Muscle of back (tissue), 11 donors: ENCODE measurements around the gene SCFD2. TPM values are rescaled to one million over a fixed set of nuclear protein-coding genes. Genes with fewer than 3 reads are reported as not detected.

Experiments used
- DNase-seq, 3 donors: peaks; one replicate each; pipeline versions ENCODE4 v3.0.0 to v3.0.0-alpha.2; 2013
- polyA plus RNA-seq, 10 donors: library from polyadenylated mRNA; unstranded; fragments of 120-200 nt; gene quantifications; one replicate each; pipeline ENCODE4 v1.2.1, GENCODE V29; 2013; ENCODE audit not compliant: insufficient read length in 10 of 10

The SCFD2 gene
- polyA plus RNA-seq, 10 donors: 9.9 to 13.4 (median 11.3) TPM

DNA sequence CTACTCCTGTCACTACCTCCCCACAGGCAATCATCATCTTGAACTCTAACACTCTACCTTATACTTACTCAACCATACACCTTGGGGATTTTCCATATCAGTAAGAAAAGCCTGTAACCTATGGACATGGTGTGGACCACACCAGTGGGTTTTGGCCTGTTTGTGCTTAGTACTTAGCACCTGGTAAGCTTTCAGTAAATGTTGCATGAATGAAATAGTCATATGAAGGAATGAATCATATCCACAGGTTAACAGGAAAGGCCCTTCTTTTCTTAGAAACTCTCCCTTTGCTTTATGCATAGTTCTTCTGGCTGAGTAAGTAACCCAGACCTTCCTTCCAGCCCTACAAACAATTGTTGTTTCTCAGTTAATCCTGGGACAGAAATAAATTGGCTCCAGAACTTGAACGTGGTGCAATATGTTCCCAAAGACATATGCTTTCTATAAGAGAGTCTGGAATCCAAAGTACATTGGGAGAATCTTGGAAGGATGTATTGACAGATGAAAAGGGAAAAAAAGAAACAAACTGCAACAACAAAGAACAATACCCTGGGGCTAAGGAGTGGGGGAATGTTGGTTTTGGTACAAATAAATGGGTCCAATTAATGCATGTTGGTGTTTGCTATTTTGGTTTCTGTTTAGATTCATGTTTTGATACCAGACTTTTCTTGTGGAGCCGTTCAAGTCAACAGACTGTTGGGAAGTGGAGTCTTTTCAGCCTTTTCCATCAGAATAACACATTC, 475.9 kb downstream of the SCFD2 start:
- DNase-seq: peak; percentile 58 to 90 (median 71)

DNA sequence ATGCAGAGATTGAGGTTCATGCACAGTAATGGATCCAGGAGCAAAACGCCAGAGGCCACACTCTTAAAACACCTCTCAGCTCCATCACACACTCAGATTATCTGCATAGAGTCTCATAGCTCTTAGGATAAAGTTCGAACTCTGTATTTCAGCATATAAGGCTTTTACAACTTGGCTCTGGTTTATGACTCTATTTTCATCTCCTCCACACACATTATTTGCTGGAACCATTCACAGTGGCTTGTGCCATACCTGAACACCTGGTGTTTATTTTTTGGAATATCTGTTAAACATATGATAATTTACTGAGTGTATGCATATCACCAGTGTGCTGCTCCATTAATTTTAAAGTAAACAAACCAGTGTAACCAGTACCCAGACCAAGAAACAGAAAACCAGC, 476.5 kb downstream of the SCFD2 start:
- DNase-seq: no peak

DNA sequence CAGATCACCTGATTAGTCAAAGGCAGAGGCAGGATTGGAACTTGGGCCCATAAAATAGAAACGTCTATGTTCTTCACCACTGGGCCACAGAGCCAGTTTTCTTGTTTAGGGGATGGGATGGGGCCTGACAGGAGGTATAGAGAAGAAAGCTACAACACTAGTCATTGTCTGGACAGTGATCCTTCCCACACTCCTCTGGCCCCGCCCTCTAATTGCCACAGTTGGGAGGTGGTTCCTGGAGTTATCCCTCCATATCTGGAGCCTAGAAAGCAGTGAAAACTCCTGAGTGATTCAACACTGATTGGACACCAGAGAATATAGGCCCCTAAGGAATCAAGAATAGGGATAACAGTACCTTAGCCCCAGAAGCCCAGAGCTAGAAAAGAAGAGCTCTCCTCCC, 480.9 kb downstream of the SCFD2 start:
- no peak for DNase-seq

GRCh38 chr4:52883707-52884669, 481.9 kb downstream of the SCFD2 start:
- no peak for DNase-seq

GRCh38 chr4:52883183-52883621, 482.7 kb downstream of the SCFD2 start:
- DNase-seq: no peak

DNA sequence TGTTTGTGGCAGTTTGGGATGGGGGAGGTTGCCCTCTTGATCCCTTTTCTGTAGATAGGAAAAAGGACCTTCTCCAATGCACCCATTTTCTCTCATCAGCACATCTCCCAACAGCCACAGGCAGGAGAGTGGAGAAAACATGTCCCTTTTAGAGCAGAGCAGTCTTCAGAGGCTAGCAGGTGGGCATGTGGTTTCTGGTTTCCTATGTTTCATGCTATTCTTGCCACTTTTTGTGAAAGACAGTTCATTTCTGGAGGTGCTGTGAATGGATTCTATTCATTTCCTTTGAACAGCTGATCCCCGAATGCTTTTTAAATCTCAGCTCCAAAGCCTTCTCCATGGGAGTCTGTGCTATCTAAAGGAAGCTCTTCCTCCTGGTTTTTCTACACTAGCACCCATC, 484.9 kb downstream of the SCFD2 start:
- DNase-seq: no peak

DNA sequence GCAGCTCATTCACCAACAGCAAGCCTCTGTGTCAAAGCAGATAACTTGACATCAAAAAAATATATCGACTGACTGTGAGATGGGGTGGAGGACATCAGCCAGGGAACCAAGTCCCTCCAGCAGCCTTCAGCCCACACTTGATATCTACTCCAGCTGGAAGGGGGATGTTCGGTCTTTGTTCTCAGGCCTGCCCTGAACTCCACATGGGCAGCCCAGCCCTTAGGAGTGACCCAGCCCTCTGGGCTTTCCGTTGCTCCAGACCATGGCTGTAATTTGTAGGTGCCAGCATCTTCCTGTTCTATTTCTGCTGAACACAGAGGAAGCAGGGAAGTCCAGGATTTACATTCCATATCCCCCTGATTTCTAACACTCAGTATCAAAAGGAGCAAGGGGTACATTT, 486.4 kb downstream of the SCFD2 start:
- no peak for DNase-seq

GRCh38 chr4:52877694-52878093, 488.2 kb downstream of the SCFD2 start:
- DNase-seq: no peak

- DNase-seq: peak in 1 of 3 donors; percentile 72
Observed at GRCh38 chr4:52877036-52877435, 488.8 kb downstream of the SCFD2 start.

- no peak for DNase-seq
Observed at GRCh38 chr4:52876069-52876468, 489.8 kb downstream of the SCFD2 start.

DNA sequence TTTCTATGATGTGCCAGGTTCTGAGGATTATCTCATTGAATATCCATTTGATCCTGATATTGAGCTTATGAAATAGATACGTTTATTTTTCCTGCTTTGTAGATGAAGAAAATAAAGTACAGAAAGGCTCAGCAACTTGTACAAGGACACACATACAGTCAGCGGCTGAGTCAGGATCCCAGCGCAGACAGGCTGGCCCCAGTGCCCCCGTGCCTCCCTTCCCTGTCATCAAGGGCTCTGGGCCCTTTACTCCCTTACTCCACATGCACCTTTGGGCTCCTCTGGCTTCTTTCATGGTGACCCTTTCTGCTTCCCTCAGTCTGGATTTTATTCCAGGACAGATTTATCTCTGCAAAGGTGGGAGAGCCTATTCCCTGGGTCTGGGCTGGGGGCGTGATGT, 490.9 kb downstream of the SCFD2 start:
- DNase-seq: no peak

GRCh38 chr4:52873861-52874343, 492.0 kb downstream of the SCFD2 start:
- peak in 1 of 3 donors; percentile 33 for DNase-seq

DNA sequence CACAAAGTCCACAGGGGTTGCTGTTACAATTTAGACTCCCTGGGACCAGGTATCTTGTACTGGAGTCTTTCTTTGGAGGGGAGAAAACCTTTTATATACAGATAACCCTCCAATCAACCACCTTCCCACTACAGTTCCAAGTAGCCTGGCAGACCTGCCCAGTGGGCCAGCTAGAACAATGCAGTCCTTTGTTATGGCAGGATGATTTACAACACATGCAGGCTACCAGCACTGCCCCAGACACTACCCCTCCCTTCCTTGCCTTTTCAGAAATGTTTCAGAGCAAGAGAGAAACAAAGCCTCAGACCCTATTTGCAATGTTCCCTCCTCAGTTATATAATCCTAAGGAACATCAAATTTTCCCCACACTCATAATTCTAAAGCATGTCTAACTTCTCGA, 492.7 kb downstream of the SCFD2 start:
- DNase-seq: no peak

DNA sequence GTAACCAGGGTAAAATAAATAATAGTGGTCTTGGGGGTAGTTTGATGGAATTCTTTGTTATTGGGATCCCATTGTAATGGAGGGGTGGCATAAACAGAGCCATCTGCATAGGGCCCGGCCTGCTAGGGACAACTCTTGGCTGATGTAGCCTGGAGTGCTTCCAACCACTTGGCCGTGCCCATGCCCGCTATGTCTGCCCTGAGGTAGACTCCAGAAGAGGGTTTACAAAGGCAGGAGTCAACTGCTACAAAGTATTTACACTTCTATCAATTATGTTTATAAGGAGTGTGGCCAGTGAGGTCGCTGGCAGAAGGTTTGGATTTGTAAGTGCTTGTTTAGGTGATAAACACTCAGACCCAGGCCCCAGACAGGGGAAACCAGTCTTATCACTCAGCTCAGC, 495.6 kb downstream of the SCFD2 start:
- DNase-seq: no peak

DNA sequence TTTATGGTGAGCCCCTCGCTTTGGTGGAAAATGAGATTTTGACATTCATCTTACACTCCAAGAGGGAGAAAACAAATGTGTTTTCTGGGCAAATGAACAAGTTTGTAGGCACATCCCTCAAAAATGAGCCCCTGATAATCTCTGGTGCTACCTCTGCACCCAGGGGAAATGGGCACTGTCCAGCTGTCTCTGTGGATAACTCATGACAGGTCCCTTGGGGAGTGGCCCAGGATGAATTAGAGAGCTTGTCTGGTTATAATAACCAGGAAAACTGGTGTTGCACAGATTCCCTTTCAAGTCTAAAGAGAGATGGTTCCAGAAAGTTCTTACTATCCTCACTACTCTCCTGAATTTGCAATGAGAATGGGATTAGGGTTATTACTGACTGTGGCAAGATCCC, 496.2 kb downstream of the SCFD2 start:
- DNase-seq: no peak

DNA sequence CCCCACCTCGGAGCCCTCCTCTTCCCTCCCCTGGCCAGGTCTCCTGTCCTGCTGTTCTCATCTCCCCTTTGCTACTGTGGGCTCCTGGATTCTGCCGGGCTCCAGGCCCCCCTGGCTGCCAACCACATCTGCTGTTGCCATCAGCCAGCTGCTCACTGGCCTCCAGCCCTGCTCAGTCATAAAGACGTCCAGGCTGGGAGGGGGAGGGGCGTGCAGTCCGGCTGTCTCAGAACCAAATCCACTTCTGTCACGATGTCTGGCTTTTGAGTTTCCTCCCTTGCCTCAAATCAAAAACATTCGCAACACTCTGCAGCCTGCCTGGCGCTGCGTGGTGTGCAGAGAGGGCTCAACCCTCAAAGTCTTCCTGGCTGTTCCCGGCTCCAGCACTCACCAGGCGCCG, 496.7 kb downstream of the SCFD2 start:
- DNase-seq: peak; percentile 63 to 92 (median 85)

- DNase-seq: peak in 1 of 3 donors; percentile 71
Observed at GRCh38 chr4:52868133-52868532, 497.7 kb downstream of the SCFD2 start.

GRCh38 chr4:52867163-52867562, 498.7 kb downstream of the SCFD2 start:
- no peak for DNase-seq

GRCh38 chr4:52866734-52867133, 499.1 kb downstream of the SCFD2 start:
- DNase-seq: no peak

GRCh38 chr4:52865300-52865699, 500.6 kb downstream of the SCFD2 start:
- no peak for DNase-seq

DNA sequence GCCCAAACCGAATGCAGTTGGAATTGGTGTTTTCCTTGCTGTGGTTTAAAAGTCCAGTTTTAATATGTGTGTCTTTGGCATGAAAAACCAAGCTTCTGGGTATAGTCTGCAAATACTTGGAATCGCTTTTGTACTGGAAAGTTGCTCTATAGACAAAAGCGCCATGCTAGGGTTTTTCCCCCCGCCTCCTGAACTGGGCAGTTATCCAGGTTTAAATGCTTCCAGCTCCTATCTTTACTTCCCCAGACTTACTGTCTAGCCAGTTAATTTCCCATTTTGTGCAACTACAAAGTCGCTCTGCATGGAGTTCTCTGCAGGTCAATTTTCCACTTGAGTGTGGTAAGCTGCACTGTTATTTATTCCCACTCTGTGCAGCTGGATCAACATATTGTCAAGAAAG, 501.1 kb downstream of the SCFD2 start:
- peak in 2 of 3 donors; percentile 74 to 84 for DNase-seq

GRCh38 chr4:52863324-52863723, 502.5 kb downstream of the SCFD2 start:
- DNase-seq: no peak
